ENCODE results near the gene SPI1. TPM values are rescaled to one million over a fixed set of nuclear protein-coding genes. Genes with fewer than 3 reads are reported as not detected.

The SPI1 gene
- total RNA-seq, 4 donors from 2014 or later: 25.0 to 69.4 (median 48.4) TPM

GRCh38 chr11:47345890-47346563 lies 32.3 kb downstream of the SPI1 start:
- DNase-seq (ENCODE audit: low spot score) (no peak), ATAC-seq (ENCODE audit: low FRiP score) (no peak)
- TF ChIP-seq CTCF (IDR thresholded peaks at IDR 0.05): no peak

- no peak for TF ChIP-seq CTCF (IDR thresholded peaks at IDR 0.05)
- ATAC-seq (ENCODE audit: low FRiP score): no peak
- DNase-seq (ENCODE audit: low spot score): no peak
Measured at GRCh38 chr11:47342854-47343253, 35.5 kb downstream of the SPI1 start.

GRCh38 chr11:47342036-47342803 lies 36.1 kb downstream of the SPI1 start:
- DNase-seq (ENCODE audit: low spot score): no peak
- TF ChIP-seq CTCF (IDR thresholded peaks at IDR 0.05): no peak
- no peak for ATAC-seq (ENCODE audit: low FRiP score)

- no peak for TF ChIP-seq CTCF (IDR thresholded peaks at IDR 0.05)
- ATAC-seq (ENCODE audit: low FRiP score): no peak
- no peak for DNase-seq (ENCODE audit: low spot score)
Measured at GRCh38 chr11:47340980-47341775, 37.2 kb downstream of the SPI1 start.

- no peak for TF ChIP-seq CTCF (IDR thresholded peaks at IDR 0.05)
- DNase-seq (ENCODE audit: low spot score): no peak
- ATAC-seq (ENCODE audit: low FRiP score): no peak
Measured at GRCh38 chr11:47340010-47340409, 38.3 kb downstream of the SPI1 start.

- ATAC-seq (ENCODE audit: low FRiP score): no peak
- no peak for TF ChIP-seq CTCF (IDR thresholded peaks at IDR 0.05)
- DNase-seq (ENCODE audit: low spot score): no peak
Measured at GRCh38 chr11:47338396-47339241, 39.7 kb downstream of the SPI1 start.
